ENCODE results near the gene S1PR3. TPM values are rescaled to one million over a fixed set of nuclear protein-coding genes. Genes with fewer than 3 reads are reported as not detected.

S1PR3 gene
- total RNA-seq, 2 donors from 2014 or later: not detected

DNA sequence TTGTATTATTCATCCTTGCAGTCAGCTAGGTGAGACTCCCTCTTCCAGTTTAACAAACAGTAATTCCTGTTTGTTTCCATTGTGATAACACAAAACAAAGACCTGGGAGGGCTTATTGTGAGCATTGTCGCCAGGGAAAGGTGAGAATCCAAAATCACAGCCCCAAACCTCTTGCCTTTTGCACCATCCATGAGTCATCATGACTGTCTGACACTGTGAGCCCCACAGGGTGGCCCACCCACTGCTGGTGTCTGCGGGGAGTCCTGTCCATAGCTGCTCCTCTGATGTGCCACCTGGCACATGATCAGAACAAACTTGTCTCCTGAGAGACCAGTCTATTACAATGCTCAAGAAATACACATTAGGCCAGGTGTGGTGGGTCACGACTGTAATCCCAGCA is 33.7 kb upstream of the S1PR3 start:
- no peak for ATAC-seq (replicated peaks)
- Mint-ChIP-seq H3K9me3 (no peaks in the 10 kb centered on the region), H3K27me3 (peaks cover 27% of the 10 kb centered on the region), H3K27ac (no peak overlapping the region), H3K36me3 (ENCODE audit: low read depth) (no peaks in the 10 kb centered on the region), H3K4me3 (no peak overlapping the region), H3K4me1 (no peaks in the 10 kb centered on the region)

DNA sequence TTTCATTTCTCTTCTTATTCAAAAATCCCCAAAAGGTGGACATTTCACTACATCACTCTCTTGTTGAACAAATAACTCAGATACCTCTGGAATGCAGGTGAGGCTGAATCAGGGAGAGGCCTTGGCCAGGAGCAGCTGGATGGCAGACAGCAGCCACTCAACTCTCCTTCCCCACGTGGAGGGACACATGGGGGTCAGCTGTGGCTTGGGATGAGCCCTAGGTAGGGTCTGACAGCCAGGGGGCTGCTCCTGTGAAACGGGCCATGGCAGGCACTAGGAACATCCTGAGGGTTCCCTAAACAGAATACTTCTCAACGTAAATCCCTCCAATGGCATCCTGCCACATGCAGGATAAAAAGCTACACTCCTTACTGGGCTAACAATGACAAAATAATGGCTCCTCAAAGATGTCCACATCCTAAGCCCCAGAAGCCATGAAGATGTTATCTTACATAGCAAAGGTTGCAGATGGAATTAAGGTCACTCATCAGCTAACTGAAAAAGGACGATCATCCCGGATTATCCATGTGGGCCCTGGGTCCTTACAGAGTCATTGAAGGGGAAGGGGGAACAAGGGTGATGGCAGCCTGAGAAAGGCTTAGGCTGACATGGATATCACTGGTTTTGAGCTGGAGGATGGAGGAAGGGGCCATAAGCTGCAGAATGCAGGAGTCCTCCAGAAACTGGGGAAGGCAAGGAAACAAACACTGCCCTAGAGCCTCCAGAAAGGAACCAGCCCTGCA is 31.4 kb upstream of the S1PR3 start:
- no peak for ATAC-seq (replicated peaks)
- Mint-ChIP-seq H3K27ac (no peak overlapping the region), H3K4me1 (no peaks in the 10 kb centered on the region), H3K4me3 (no peak overlapping the region), H3K27me3 (peaks cover 17% of the 10 kb centered on the region), H3K36me3 (ENCODE audit: low read depth) (no peaks in the 10 kb centered on the region), H3K9me3 (no peaks in the 10 kb centered on the region)

DNA sequence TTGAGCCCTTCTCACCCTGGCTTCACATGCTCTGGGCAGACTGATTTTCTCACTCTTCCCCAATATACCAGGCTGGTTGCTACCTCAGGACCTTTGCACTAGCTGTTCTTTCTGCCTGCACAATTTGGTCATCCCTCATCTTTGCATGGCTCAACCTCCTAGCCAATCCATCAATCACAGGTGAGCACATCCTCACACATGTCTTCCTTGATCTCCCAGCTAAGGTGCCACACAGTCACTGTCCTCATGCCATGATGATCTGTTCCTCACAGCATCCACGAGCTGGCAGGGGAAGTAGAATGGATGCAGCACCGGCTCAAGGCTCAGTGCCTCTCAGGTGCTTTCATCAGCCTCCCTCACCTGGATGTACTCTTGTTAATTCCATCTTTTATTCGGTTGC is 30.6 kb upstream of the S1PR3 start:
- no peak for ATAC-seq (replicated peaks)
- Mint-ChIP-seq H3K9me3 (no peaks in the 10 kb centered on the region), H3K4me3 (no peak overlapping the region), H3K36me3 (ENCODE audit: low read depth) (no peaks in the 10 kb centered on the region), H3K27ac (no peak overlapping the region), H3K27me3 (peaks cover 15% of the 10 kb centered on the region), H3K4me1 (no peaks in the 10 kb centered on the region)

DNA sequence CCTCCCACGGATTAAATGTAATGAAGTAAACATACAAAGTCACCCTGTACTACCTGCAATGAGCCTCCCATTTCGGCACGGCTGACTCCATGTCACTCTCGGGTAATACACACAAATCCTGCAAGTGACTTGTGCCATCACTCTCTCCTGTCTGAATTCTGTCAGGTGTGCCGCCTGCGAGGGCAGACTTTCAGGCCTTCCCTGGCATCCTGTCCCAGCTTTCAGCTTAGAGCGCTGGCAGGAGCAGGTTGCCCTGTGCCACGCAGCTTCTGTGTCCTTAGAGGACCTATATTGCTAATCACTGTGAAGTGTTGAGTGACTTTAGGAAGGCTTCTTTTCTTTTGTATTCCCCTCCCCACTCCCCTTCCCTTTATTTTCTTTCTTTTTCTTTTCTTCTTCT is 25.8 kb upstream of the S1PR3 start:
- no peak for ATAC-seq (replicated peaks)
- H3K4me1 Mint-ChIP-seq: no peaks in the 10 kb centered on the region
- no peaks in the 10 kb centered on the region for H3K9me3 Mint-ChIP-seq
- H3K36me3 Mint-ChIP-seq (ENCODE audit: low read depth): no peaks in the 10 kb centered on the region
- no peak overlapping the region for H3K27ac Mint-ChIP-seq
- no peak overlapping the region for H3K4me3 Mint-ChIP-seq
- H3K27me3 Mint-ChIP-seq: peaks cover 18% of the 10 kb centered on the region

DNA sequence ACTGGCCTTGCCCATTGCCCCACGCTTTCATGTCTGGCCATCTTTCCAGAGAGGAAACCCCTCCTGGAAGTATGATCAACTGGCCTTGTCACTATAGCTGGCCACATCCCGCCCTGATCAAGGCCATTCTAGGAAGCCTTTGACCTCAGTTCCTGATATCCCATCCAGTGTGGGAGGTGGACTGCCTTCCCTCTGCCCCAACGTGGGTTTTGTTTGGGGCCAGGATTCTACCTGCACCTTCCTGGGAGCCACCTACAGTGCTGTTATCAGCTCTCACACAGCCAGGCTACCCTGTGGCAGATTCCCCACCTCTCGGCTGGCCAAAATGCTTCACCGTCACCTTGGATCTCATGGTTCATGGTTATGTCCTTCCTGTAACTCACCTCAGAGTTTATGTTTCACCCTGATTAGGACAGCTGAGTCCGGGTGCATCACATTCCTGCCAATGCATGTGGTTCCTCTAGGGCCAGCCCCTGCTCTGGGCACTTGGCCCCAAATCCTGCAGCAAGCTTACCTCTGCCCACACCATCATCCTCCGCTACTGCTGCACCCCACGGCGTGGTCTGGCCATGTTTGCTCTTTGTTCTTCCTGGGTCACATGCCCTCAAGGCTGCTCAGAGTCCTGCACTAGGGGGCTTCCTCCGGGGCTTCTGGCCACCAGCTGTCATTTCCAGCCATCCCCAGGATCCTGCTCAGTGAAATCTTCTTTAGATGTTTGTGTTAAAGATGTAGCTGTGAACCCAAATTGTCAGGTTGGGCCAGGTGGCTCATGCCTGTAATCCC is 24.2 kb upstream of the S1PR3 start:
- ATAC-seq (replicated peaks): no peak
- H3K4me1 Mint-ChIP-seq: no peaks in the 10 kb centered on the region
- H3K27me3 Mint-ChIP-seq: peaks cover 14% of the 10 kb centered on the region
- no peak overlapping the region for H3K27ac Mint-ChIP-seq
- no peaks in the 10 kb centered on the region for H3K36me3 Mint-ChIP-seq (ENCODE audit: low read depth)
- no peak overlapping the region for H3K4me3 Mint-ChIP-seq
- H3K9me3 Mint-ChIP-seq: no peaks in the 10 kb centered on the region

DNA sequence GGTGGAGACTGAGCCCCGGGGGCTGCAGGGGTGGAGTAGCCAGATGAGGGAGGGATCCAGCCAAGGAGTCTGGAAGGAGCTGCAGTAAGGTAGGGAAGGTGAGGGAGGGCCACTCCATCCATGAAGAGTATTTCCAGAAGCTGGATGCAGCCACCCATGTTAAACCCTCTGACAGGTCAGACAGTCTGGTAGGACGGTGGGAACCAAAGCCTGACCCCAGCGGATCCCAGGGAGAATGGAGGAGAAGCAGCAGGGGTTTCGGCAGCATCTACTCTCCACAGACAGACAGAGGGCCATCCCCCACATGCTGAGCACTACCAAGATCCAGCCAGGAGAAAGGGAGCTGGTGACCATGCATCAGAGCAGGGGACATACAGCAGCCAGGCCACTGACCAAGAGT is 22.5 kb upstream of the S1PR3 start:
- peaks cover 7% of the 10 kb centered on the region for H3K27me3 Mint-ChIP-seq
- ATAC-seq (replicated peaks): no peak
- no peak overlapping the region for H3K4me3 Mint-ChIP-seq
- no peaks in the 10 kb centered on the region for H3K36me3 Mint-ChIP-seq (ENCODE audit: low read depth)
- H3K4me1 Mint-ChIP-seq: no peaks in the 10 kb centered on the region
- no peak overlapping the region for H3K27ac Mint-ChIP-seq
- no peaks in the 10 kb centered on the region for H3K9me3 Mint-ChIP-seq

DNA sequence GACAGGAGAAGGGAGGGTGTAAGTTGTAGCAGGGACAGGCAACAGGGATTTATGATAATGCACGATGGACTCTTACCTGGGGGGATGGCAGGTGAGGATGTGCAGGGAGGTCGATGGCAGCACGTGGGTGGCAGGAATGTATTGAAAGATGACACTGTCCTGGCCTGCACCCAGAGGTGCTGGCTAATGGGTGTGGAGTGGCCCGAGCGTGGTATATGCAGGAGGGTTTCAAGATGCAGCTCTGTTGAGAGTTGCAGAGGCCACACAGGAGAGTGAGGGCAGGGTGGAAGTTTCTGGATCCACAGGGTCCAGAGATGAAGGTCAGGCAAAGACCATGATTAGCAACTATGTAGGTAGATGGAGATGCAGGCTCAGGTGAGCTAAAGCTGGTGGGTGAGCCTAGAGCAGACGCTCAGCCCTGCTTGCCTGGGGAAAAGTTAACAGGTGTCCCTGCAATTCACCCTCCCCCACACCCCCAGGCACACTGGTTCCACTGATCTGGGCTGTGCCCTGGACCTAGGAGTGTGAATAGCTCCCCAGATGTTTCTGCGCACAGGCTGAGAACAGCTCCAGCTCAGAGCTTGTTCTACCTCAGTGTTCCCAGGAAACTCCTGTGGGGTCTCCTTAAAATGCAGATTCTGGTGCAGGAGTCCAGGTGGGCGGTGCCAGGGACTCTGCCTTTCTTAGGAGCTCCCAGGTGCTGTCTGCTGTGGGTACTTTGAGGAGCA is 21.5 kb upstream of the S1PR3 start:
- H3K36me3 Mint-ChIP-seq (ENCODE audit: low read depth): no peaks in the 10 kb centered on the region
- H3K9me3 Mint-ChIP-seq: no peaks in the 10 kb centered on the region
- H3K27me3 Mint-ChIP-seq: peaks cover 7% of the 10 kb centered on the region
- no peaks in the 10 kb centered on the region for H3K4me1 Mint-ChIP-seq
- H3K4me3 Mint-ChIP-seq: no peak overlapping the region
- no peak overlapping the region for H3K27ac Mint-ChIP-seq
- ATAC-seq (replicated peaks): no peak

DNA sequence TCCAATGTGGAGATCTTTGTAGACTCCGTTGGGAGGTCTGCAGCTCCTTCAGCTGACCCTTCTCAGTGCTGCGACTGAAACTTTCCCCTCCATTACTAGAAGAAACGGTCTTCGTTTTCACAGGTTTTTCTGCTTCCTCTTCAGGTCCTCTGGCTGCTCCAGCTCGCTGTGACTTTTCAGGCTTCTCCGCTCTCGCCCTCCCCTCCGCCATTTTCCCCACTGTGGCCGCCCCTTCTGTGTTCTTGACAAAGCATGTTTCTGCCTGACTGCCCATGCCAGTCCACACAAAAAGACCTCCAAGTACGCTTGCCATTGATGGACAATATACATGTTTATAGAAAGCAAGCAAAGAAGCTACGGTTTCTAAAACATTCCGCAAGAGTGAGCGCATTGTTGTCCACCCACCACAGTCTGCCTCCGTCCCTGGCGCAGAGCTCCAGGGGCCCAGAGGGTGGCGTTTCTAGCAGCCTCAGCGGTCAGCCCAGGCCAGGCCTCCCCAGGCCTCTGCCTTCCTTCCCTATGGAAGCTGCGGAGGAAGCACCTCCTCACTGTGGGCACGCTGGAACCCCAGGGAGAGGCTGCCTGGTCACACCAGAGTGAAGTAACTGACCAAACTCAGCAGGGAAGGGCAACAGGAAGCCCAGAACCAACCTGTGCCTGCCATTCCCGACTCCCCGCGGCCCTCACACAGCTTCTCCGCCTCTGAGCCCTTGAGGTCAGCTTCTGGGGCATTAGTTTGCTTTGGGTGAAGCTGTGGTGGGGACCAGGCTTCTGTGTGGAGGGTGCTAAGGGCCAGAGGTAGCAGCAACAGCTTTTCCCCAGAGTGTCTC is 19.9 kb upstream of the S1PR3 start:
- H3K4me3 Mint-ChIP-seq: no peak overlapping the region
- no peak overlapping the region for H3K27ac Mint-ChIP-seq
- H3K36me3 Mint-ChIP-seq (ENCODE audit: low read depth): no peaks in the 10 kb centered on the region
- H3K9me3 Mint-ChIP-seq: no peaks in the 10 kb centered on the region
- ATAC-seq (replicated peaks): no peak
- peaks cover 7% of the 10 kb centered on the region for H3K27me3 Mint-ChIP-seq
- H3K4me1 Mint-ChIP-seq: no peaks in the 10 kb centered on the region

DNA sequence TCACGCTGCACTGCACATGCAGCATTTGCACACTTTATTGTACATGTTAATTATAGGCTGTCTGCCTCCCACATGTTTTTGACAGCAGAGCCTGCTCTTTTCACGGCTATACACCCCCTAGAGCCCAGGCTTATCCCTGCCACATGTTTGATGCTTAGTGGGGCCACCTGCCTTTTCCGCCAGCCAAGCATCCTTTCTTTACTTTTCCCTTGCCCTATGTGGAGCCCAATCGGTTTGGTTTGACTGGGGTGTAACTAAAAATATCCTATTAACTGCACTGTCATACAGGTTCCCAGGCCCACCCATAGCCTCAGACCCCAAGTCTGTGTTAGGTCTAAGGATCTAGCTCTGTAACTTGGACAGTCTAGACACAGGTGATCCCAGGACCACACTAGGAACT is 18.9 kb upstream of the S1PR3 start:
- Mint-ChIP-seq H3K36me3 (ENCODE audit: low read depth) (no peaks in the 10 kb centered on the region), H3K27me3 (peaks cover 17% of the 10 kb centered on the region), H3K27ac (no peak overlapping the region), H3K4me3 (no peak overlapping the region), H3K4me1 (peaks cover 7% of the 10 kb centered on the region), H3K9me3 (no peaks in the 10 kb centered on the region)
- no peak for ATAC-seq (replicated peaks)

DNA sequence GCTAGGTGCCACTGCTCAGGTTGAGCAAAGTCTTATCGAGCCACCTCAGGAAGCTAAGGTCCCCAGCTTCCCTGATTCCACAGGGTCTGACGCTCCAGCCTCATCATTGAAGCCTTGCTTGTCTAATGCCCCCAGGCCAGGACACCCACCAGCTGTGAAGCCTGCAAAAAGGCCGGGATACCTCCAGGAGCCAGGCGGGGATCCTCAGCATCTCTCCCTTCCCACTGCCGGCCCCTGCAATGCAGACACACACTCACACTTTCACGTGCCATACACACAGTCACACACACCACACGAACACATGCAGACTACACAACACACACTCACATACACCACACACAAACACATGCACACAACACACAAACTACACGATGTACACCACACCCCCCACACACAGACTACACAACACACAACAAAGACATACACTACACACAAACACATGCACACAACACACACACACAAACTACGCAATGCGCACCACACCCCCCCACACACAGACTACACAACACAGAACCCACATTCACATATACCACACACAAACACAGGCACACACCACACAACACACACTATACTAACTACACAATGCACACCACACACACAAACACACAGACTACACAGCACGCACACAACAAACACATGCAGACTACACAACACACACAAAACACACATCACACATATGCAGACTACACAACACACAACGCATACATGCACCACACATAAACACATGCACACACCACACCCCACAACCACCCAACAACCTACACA is 17.8 kb upstream of the S1PR3 start:
- no peaks in the 10 kb centered on the region for H3K36me3 Mint-ChIP-seq (ENCODE audit: low read depth)
- no peak for ATAC-seq (replicated peaks)

DNA sequence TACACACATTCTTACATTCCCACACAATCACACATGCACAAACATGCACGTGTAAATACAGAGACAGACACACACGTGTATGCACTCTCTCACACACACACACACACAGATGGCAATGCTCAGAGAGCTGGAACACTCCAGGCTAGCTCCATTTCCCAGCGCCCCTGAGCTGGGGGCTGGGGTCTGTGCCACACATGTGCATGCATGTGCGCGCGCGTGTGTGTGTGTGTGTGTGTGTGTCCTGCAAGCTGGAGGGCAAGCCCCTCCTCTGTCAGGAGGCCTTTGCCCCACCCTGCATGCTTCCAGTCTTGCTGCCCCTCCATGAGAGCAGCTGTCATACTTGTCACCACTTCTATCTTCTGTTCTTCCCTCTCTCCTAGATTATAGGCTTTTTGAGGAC is 16.6 kb upstream of the S1PR3 start:
- H3K9me3 Mint-ChIP-seq: no peaks in the 10 kb centered on the region
- no peaks in the 10 kb centered on the region for H3K36me3 Mint-ChIP-seq (ENCODE audit: low read depth)
- no peak for ATAC-seq (replicated peaks)
- H3K27ac Mint-ChIP-seq: no peak overlapping the region
- H3K27me3 Mint-ChIP-seq: peaks cover 14% of the 10 kb centered on the region
- no peak overlapping the region for H3K4me3 Mint-ChIP-seq
- peaks cover 7% of the 10 kb centered on the region for H3K4me1 Mint-ChIP-seq

More for the DNA sequence above, 17.8 kb upstream of the S1PR3 start:
- Mint-ChIP-seq H3K9me3 (no peaks in the 10 kb centered on the region), H3K4me3 (no peak overlapping the region), H3K27me3 (peaks cover 19% of the 10 kb centered on the region), H3K4me1 (peaks cover 7% of the 10 kb centered on the region), H3K27ac (no peak overlapping the region)

DNA sequence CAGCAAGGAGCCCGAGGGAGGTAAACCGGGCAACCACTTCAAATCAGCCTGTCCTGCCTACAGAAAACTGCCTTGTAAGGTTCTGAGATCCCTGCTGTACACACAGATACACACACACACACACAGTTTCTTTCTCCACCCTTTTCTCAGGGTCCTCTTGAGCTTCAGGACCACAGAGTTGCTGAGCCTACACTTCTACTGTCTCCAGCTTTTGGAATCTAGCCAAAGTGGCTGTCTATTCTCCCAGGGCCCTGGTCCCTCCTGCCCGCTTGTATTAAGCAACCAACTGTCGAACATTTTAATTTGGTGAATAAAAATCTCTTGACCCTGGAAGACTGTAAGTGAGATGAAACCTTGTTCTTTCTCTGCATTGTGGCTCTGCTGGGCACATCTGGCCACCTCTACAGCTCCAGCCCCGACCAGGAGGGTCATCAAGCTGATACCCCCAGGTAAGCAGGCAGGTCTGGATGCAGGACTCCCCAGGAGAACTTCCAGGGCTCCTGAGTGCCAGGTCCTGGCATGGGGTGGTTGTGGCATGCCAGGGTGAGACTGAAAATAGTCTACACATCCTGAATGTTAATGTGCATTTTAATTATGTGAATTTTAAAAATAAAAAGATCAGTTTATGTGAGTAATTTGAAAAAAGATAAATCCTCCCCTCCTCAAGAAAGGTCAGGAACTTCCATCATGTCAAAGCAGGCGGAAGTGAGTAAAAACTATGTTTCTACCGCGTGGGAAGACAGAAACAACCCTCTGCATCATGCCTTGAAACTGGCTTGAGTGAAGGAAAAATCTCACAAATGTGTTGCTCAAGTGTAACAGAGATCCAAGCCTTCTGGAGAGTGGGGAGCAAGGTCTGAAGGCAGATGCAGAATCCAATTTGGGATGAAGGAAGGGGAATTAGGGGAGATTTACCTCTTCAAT is 15.0 kb upstream of the S1PR3 start:
- Mint-ChIP-seq H3K4me3 (no peak overlapping the region), H3K27me3 (peaks cover 12% of the 10 kb centered on the region), H3K36me3 (ENCODE audit: low read depth) (no peaks in the 10 kb centered on the region), H3K27ac (no peak overlapping the region), H3K9me3 (no peaks in the 10 kb centered on the region), H3K4me1 (peaks cover 7% of the 10 kb centered on the region)
- ATAC-seq (replicated peaks): peak; percentile 64

DNA sequence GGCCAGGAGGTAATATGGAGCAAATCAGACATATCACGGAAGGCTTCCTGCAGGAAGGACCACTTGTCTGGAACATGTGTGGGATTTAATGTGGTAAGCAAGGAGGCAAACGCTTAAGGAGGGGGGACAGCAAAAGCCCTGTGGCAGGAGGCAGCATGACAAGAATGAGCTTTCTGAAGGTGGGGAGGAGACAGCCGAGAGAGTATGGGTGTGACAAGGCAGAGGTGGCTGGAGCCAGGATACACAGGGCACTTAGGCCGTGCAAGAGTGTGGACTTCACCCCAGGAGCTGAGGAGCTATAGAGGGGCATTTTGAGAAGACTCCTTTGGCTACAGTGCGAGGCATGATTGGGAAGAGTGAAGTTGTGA is 14.4 kb upstream of the S1PR3 start:
- no peak for ATAC-seq (replicated peaks)
- Mint-ChIP-seq H3K4me1 (peaks cover 7% of the 10 kb centered on the region), H3K27ac (no peak overlapping the region), H3K27me3 (peaks cover 12% of the 10 kb centered on the region), H3K4me3 (no peak overlapping the region), H3K36me3 (ENCODE audit: low read depth) (no peaks in the 10 kb centered on the region), H3K9me3 (no peaks in the 10 kb centered on the region)

Measured in activated T-helper 17 cell treated with anti-CD3 and anti-CD28 coated beads, Interleukin-2, amount 50 U/mL, for 72 hours (primary cell).